CD4-positive, alpha-beta T cell treated with Interleukin-6 at 100 ng/mL for 8 hours (primary cell): ENCODE data around the gene PDLIM5.
"Not testable (repeated sequence)": the region's sequence is repeated elsewhere in the genome, so short reads cannot be mapped to it uniquely, and the experiment has no call there.

Source experiments
- DNase-seq: peaks from one replicate; pipeline ENCODE4 v3.0.0-alpha.2; 2020; ENCODE audit warnings: mixed read lengths, low spot score

Gene PDLIM5

GRCh38 chr4:94462572-94462971 lies 10.8 kb downstream of the PDLIM5 start:
- DNase-seq = no peak

GRCh38 chr4:94463771-94464170 lies 12.0 kb downstream of the PDLIM5 start:
- DNase-seq = no peak

GRCh38 chr4:94466371-94466770 lies 14.6 kb downstream of the PDLIM5 start:
- DNase-seq = no peak

GRCh38 chr4:94466923-94467322 lies 15.2 kb downstream of the PDLIM5 start:
- DNase-seq = no peak

GRCh38 chr4:94468093-94468769 lies 16.5 kb downstream of the PDLIM5 start:
- DNase-seq = no peak

- DNase-seq = no peak
These were observed 17.6 kb downstream of the PDLIM5 start for GRCh38 chr4:94469221-94469784.

- DNase-seq = no peak
These were observed 18.4 kb downstream of the PDLIM5 start for GRCh38 chr4:94470132-94470531.

- not testable (repeated sequence) for DNase-seq
These were observed 19.0 kb downstream of the PDLIM5 start for GRCh38 chr4:94470782-94471181.

- DNase-seq = no peak
These were observed 20.5 kb downstream of the PDLIM5 start for GRCh38 chr4:94472056-94472826.

- no peak for DNase-seq
These were observed 23.3 kb downstream of the PDLIM5 start for GRCh38 chr4:94475050-94475449.

- DNase-seq = no peak
These were observed 24.1 kb downstream of the PDLIM5 start for GRCh38 chr4:94475794-94476193.

- no peak for DNase-seq
These were observed 25.5 kb downstream of the PDLIM5 start for GRCh38 chr4:94477227-94477626.

GRCh38 chr4:94478805-94479204 lies 27.1 kb downstream of the PDLIM5 start:
- not testable (repeated sequence) for DNase-seq

GRCh38 chr4:94479358-94480141 lies 27.8 kb downstream of the PDLIM5 start:
- no peak for DNase-seq

GRCh38 chr4:94480362-94480951 lies 28.7 kb downstream of the PDLIM5 start:
- no peak for DNase-seq

- no peak for DNase-seq
These were observed 32.2 kb downstream of the PDLIM5 start for GRCh38 chr4:94483895-94484294.

- no peak for DNase-seq
These were observed 33.1 kb downstream of the PDLIM5 start for GRCh38 chr4:94484818-94485217.

GRCh38 chr4:94486372-94486801 lies 34.6 kb downstream of the PDLIM5 start:
- DNase-seq = no peak

GRCh38 chr4:94488670-94489069 lies 36.9 kb downstream of the PDLIM5 start:
- no peak for DNase-seq

- DNase-seq = no peak
These were observed 37.4 kb downstream of the PDLIM5 start for GRCh38 chr4:94489098-94489497.

GRCh38 chr4:94490437-94490836 lies 38.7 kb downstream of the PDLIM5 start:
- no peak for DNase-seq

GRCh38 chr4:94491322-94491721 lies 39.6 kb downstream of the PDLIM5 start:
- DNase-seq = no peak
